Lower leg skin (tissue), 4 donors: ENCODE measurements around the gene PTPRT. TPM values are rescaled to one million over a fixed set of nuclear protein-coding genes. Genes with fewer than 3 reads are reported as not detected.

ENCODE experiments used
- DNase-seq, 2 donors: peaks; one replicate each; pipeline ENCODE4 v3.0.0-alpha.2; 2019; ENCODE audit warnings: low spot score in 2 of 2
- H3K4me3 ChIP-seq: fragments of 200-600 bp; sonication (generic); 2 replicates; pipeline ENCODE4 v1.5.1; 2017; ENCODE audit warnings: mild to moderate bottlenecking, low read depth; ENCODE audit not compliant: poor library complexity, severe bottlenecking
- POLR2A ChIP-seq, 2 donors: fragments of 450-650 bp; IDR thresholded peaks; one replicate each; pipeline ENCODE4 v1.6.1; 2016 to 2017; ENCODE audit warnings: antibody characterized with exemption in 2 of 2, mild to moderate bottlenecking in 1 of 2, moderate library complexity in 1 of 2
- WGBS, 2 donors: methylation state at CpG; one replicate each; pipeline ENCODE4 v1.1.5; 2018; 5-methylcytosine and 5-hydroxymethylcytosine counted together
- intact Hi-C: fragments of 100-400 bp; cut with DNase I; formaldehyde crosslinking; loops from one replicate; pipeline ENCODE4 v1.15.0; 2023; ENCODE audit warnings: low total_unique reads
- total RNA-seq, 4 donors: library from RNA; depleted of rRNA; stranded (reverse); fragments of >200 nt; gene quantifications; one replicate each; pipeline ENCODE4 v1.1.0, GENCODE V29; 2016
- TF ChIP-seq, protein P1 (sequence below), 3 donors: fragments of 450-650 bp; IDR thresholded peaks; one replicate each; pipeline ENCODE4 v1.5.1; 2016; ENCODE audit warnings: antibody characterized with exemption in 3 of 3, mild to moderate bottlenecking in 3 of 3, moderate library complexity in 2 of 3

The PTPRT gene
- total RNA-seq, 4 donors from 2014 or later = 0.34 to 1.4 (median 0.95) TPM

DNA sequence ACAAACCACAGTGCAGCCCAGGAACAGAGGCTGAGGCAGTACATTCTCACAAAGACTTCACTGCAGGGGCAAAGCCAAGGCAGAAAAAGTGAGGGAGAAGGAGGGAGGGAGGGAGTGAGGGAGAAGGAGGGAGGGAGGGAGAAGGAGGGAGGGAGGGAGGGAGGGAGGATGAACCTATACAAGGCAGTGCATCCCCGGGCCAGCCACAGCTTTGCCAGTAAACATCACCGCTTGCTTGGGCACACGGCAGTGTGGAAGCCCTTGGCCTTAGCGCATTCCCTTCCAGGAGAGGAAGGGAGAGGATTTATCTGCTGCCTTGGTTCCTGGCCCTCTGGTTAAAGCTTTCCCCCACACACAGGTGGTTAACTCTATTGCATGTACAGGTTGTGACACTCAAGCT lies 234.0 kb downstream of the PTPRT start:
- intact Hi-C loops = no loop called here
- DNase-seq = no peak
- no peak overlapping the region for H3K4me3 ChIP-seq
- WGBS, 2 donors = 89 to 91% methylated on average over 4 of the region's 4 CpGs
- no peak for TF ChIP-seq POLR2A (IDR thresholded peaks at IDR 0.05)
- TF ChIP-seq, protein P1, sequence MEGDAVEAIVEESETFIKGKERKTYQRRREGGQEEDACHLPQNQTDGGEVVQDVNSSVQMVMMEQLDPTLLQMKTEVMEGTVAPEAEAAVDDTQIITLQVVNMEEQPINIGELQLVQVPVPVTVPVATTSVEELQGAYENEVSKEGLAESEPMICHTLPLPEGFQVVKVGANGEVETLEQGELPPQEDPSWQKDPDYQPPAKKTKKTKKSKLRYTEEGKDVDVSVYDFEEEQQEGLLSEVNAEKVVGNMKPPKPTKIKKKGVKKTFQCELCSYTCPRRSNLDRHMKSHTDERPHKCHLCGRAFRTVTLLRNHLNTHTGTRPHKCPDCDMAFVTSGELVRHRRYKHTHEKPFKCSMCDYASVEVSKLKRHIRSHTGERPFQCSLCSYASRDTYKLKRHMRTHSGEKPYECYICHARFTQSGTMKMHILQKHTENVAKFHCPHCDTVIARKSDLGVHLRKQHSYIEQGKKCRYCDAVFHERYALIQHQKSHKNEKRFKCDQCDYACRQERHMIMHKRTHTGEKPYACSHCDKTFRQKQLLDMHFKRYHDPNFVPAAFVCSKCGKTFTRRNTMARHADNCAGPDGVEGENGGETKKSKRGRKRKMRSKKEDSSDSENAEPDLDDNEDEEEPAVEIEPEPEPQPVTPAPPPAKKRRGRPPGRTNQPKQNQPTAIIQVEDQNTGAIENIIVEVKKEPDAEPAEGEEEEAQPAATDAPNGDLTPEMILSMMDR (IDR thresholded peaks at IDR 0.05) = no peak

DNA sequence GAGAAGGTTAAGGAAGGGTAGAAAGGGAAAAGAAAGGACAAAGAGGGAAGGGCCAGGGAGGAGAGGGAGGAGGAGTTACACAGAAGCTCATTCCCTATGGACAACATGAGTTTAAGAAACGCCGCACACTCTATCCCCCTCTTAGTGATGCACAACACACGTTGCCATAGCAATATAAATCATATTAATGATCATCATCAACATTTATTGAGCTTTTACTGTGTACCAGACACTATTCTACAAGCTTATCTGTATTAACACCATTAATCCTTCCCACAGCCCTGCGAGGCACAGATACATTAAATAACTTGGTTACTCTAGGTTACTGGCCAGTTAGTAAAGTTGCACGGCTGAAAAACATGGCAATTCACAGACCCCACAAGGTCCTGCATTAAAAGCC lies 234.8 kb downstream of the PTPRT start:
- WGBS, 2 donors = 59 to 62% methylated on average over 5 of the region's 5 CpGs
- H3K4me3 ChIP-seq = no peak overlapping the region
- no peak for DNase-seq
- intact Hi-C loops = no loop called here
- no peak for TF ChIP-seq POLR2A (IDR thresholded peaks at IDR 0.05)
- TF ChIP-seq, protein P1 (IDR thresholded peaks at IDR 0.05) = no peak

DNA sequence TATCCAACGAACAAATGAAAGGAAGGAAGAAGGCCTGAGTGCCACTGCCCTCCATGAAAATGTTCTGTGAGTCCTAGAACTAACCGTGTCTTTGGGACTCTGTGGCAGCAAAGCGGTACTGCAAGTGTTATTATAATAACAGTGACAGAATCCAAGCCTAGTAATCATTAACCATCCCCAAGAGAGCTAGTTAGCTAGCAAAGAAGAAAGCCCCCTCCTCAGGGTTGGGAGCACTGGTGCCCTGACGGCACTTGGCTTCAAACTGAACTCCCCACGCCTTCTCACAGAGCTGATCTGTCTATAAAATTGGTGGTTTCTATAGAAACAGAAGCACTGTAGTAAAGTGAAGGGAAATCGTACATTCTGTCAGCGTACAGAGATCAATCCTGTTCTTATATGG lies 239.8 kb downstream of the PTPRT start:
- no peak for DNase-seq
- WGBS, 2 donors = 79 to 80% methylated on average over 7 of the region's 7 CpGs
- no peak overlapping the region for H3K4me3 ChIP-seq
- intact Hi-C loops = no loop called here
- TF ChIP-seq POLR2A (IDR thresholded peaks at IDR 0.05) = no peak
- TF ChIP-seq, protein P1 (IDR thresholded peaks at IDR 0.05) = no peak

GRCh38 chr20:42945234-42945994 lies 244.3 kb downstream of the PTPRT start:
- no peak overlapping the region for H3K4me3 ChIP-seq
- no peak for DNase-seq
- 46 to 59% methylated on average over 10 of the region's 10 CpGs for WGBS, 2 donors
- intact Hi-C loops = no loop called here
- TF ChIP-seq, protein P1 (IDR thresholded peaks at IDR 0.05) = no peak
- no peak for TF ChIP-seq POLR2A (IDR thresholded peaks at IDR 0.05)

DNA sequence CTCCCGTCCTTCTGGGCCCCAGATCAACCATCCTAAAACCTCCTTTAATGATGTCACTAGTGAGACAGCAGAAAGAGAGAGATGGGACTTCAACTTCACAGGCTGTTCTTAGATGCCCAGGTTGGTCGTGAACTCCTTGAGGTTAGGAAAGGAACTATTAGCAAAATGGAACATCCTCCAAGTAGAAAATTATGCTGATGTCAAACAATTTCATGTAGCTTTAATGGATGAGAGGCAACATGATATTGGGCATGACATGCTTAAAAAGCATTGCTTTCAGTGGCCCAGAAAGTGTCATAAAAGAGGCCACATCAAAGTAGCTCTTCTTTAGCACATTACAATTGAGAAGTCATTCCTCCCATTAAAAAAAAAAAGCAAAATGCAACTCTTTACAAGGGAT lies 248.1 kb downstream of the PTPRT start:
- intact Hi-C loops = no loop called here
- WGBS, 2 donors = 79 to 81% methylated on average over 2 of the region's 2 CpGs
- TF ChIP-seq POLR2A (IDR thresholded peaks at IDR 0.05) = no peak
- TF ChIP-seq, protein P1 (IDR thresholded peaks at IDR 0.05) = no peak
- DNase-seq = no peak
- H3K4me3 ChIP-seq = no peak overlapping the region
